OCI-LY7 (cell line): ENCODE results near the gene KLHL6. TPM values are rescaled to one million over a fixed set of nuclear protein-coding genes. Genes with fewer than 3 reads are reported as not detected.
A peak's percentile ranks its signal among the peaks of the same experiment; 100 is the strongest.

ENCODE experiments used
- BruUV-seq: library from RNA; stranded (reverse); fragments of 400-500 nt; replicated peaks from 2 replicates; lab custom pipeline; 2021; lab: Mats Ljungman, UMichigan
- CTCF ChIA-PET: fragments of 300-600 bp; sonication (Branson Sonifier 250); formaldehyde crosslinking; loops from one replicate; lab custom pipeline; 2022; ENCODE audit warnings: antibody characterized with exemption; ENCODE audit not compliant: unreplicated experiment; lab: Charles Lee
- POLR2A ChIA-PET: fragments of 300-600 bp; sonication (Branson Sonifier 250); formaldehyde crosslinking; loops from one replicate; lab custom pipeline; 2022; ENCODE audit warnings: antibody characterized with exemption; lab: Charles Lee
- DNase-seq: peaks from one replicate; pipeline ENCODE4 v3.0.0-alpha.2; 2015; ENCODE audit warnings: low spot score
- H2AFZ ChIP-seq: fragments of 200-600 bp; sonication (generic), shearing (Covaris generic); 2 replicates; pipeline ENCODE4 v1.6.1; 2014; ENCODE audit warnings: mild to moderate bottlenecking, antibody characterized with exemption, low read length, moderate library complexity
- H3K27ac ChIP-seq: fragments of 200-600 bp; sonication (generic); 2 replicates; pipeline ENCODE4 v1.5.1; 2014; ENCODE audit warnings: mixed run types, low read depth, mild to moderate bottlenecking, moderate library complexity, low read length, inconsistent platforms; ENCODE audit not compliant: poor library complexity, severe bottlenecking
- H3K36me3 ChIP-seq: fragments of 200-600 bp; sonication (generic); 2 replicates; pipeline ENCODE4 v1.6.1; 2014; ENCODE audit warnings: mild to moderate bottlenecking, antibody characterized with exemption, low read length, moderate library complexity, mixed read lengths; ENCODE audit not compliant: insufficient read depth
- H3K4me1 ChIP-seq: fragments of 200-600 bp; sonication (generic); 2 replicates; pipeline ENCODE4 v1.5.1; 2014; ENCODE audit warnings: mild to moderate bottlenecking, low read length; ENCODE audit not compliant: insufficient read depth, poor library complexity, severe bottlenecking
- H3K4me2 ChIP-seq: fragments of 200-600 bp; sonication (generic); 2 replicates; pipeline ENCODE4 v1.6.1; 2014; ENCODE audit warnings: mild to moderate bottlenecking, low read length
- H3K4me3 ChIP-seq: fragments of 200-600 bp; sonication (generic); 2 replicates; pipeline ENCODE4 v1.5.1; 2014; ENCODE audit warnings: mild to moderate bottlenecking, low read depth, low read length; ENCODE audit not compliant: poor library complexity, severe bottlenecking
- H3K79me2 ChIP-seq: fragments of 200-600 bp; sonication (generic); 2 replicates; pipeline ENCODE4 v1.6.1; 2016; ENCODE audit warnings: low read depth, mild to moderate bottlenecking, low read length, moderate library complexity, mixed read lengths; ENCODE audit not compliant: insufficient read depth
- H3K9me2 ChIP-seq: fragments of 200-600 bp; sonication (generic); 2 replicates; pipeline ENCODE4 v1.6.1; 2016; ENCODE audit warnings: mild to moderate bottlenecking, low read length, mixed read lengths; ENCODE audit not compliant: insufficient read depth
- H3K9me3 ChIP-seq: fragments of 200-600 bp; sonication (generic); 2 replicates; pipeline ENCODE4 v1.6.1; 2014; ENCODE audit warnings: mild to moderate bottlenecking, mixed run types, low read length, mixed read lengths
- H4K20me1 ChIP-seq: fragments of 200-600 bp; sonication (generic); 2 replicates; pipeline ENCODE4 v1.6.1; 2014; ENCODE audit warnings: mild to moderate bottlenecking, antibody characterized with exemption, low read length, moderate library complexity, mixed read lengths; ENCODE audit not compliant: insufficient read depth
- CTCF ChIP-seq: fragments of 200-600 bp; sonication (generic); conservative IDR thresholded peaks from 2 replicates; pipeline ENCODE4 v1.5.1; 2014; ENCODE audit warnings: mild to moderate bottlenecking, antibody characterized with exemption, low read length, moderate library complexity, mixed read lengths
- EZH2phosphoT487 ChIP-seq: fragments of 200-600 bp; sonication (generic); IDR thresholded peaks from 2 replicates; pipeline ENCODE4 v1.6.1; 2018; ENCODE audit warnings: low read depth, borderline replicate concordance, mild to moderate bottlenecking, mixed run types, antibody characterized with exemption, low read length, moderate library complexity, mixed read lengths
- intact Hi-C: fragments of 100-400 bp; cut with micrococcal nuclease; formaldehyde crosslinking; loops from one replicate; pipeline ENCODE4 v1.10.0; 2022; ENCODE audit not compliant: unreplicated experiment
- total RNA-seq, 2 experiments: library from RNA; depleted of rRNA in 1 of 2; stranded (reverse); fragments of >200 nt in 1 of 2; shearing (Covaris generic) in 1 of 2; gene quantifications; 2 replicates each; pipeline ENCODE4 v1.2.3, GENCODE V29; 2014 to 2022

KLHL6 gene
- total RNA-seq, 2 experiments from 2014 or later = 143 to 169 TPM

GRCh38 chr3:183447206-183448001 lies 108.1 kb downstream of the KLHL6 start:
- peaks cover 26% of the 10 kb centered on the region for H3K9me3 ChIP-seq
- H3K4me3 ChIP-seq = peak overlapping the region; percentile 73
- no peaks in the 10 kb centered on the region for H3K9me2 ChIP-seq
- H4K20me1 ChIP-seq = no peaks in the 10 kb centered on the region
- H2AFZ ChIP-seq = peak overlapping the region; percentile 94
- ChIA-PET POLR2A (interaction anchor here (0.5 to 1.0 kb wide), 8 partner anchors 8 to 1801 kb away, joined by 3 to 5 read pairs (median 3); partner anchors contain the start of gene MCF2L2), CTCF (no interaction called here)
- H3K4me2 ChIP-seq = peak overlapping the region; percentile 89
- TF ChIP-seq EZH2phosphoT487 (no peak), CTCF (peak; percentile 30; the same call in 1 of the 2 replicates)
- intact Hi-C loops = no loop called here
- no peaks in the 10 kb centered on the region for H3K79me2 ChIP-seq
- peak; percentile 71 for DNase-seq
- H3K27ac ChIP-seq = no peak overlapping the region
- H3K4me1 ChIP-seq = peaks cover 8% of the 10 kb centered on the region
- no TSS peak for BruUV-seq
- H3K36me3 ChIP-seq = no peaks in the 10 kb centered on the region

GRCh38 chr3:183446838-183447205 lies 108.7 kb downstream of the KLHL6 start:
- ChIA-PET POLR2A (interaction anchor here (0.6 to 0.7 kb wide), 4 partner anchors 12 to 803 kb away, joined by 3 to 4 read pairs (median 3); no protein-coding TSS in a partner anchor), CTCF (no interaction called here)
- no peak overlapping the region for H3K27ac ChIP-seq

More at GRCh38 chr3:183446838-183447205, 108.7 kb downstream of the KLHL6 start:
- Histone ChIP-seq H3K9me2 (no peaks in the 10 kb centered on the region), H3K4me1 (peaks cover 8% of the 10 kb centered on the region), H3K4me2 (peak overlapping the region; percentile 89), H3K4me3 (peak overlapping the region; percentile 73), H3K79me2 (no peaks in the 10 kb centered on the region), H2AFZ (peak overlapping the region; percentile 94), H4K20me1 (no peaks in the 10 kb centered on the region), H3K9me3 (peaks cover 26% of the 10 kb centered on the region), H3K36me3 (no peaks in the 10 kb centered on the region)
- no peak for DNase-seq
- BruUV-seq = no TSS peak
- TF ChIP-seq EZH2phosphoT487 (no peak), CTCF (no peak)
- intact Hi-C loops = no loop called here
